Panc1 (cell line): ENCODE results near the gene B3GAT3. TPM values are rescaled to one million over a fixed set of nuclear protein-coding genes. Genes with fewer than 3 reads are reported as not detected.

Source experiments
- ATAC-seq: fragments of 200-7000 bp; cut with Tn5 transposase; 2 replicates; pipeline ENCODE4 v1.9.1; 2020; ENCODE audit warnings: mild to moderate bottlenecking, moderate library complexity
- BruUV-seq: library from RNA; stranded (reverse); fragments of 400-500 nt; replicated peaks from 2 replicates; lab custom pipeline; 2021; lab: Mats Ljungman, UMichigan
- CTCF ChIA-PET: fragments of 300-600 bp; sonication (Branson Sonifier 250); formaldehyde crosslinking; loops from one replicate; lab custom pipeline; 2022; ENCODE audit warnings: antibody characterized with exemption; lab: Charles Lee
- POLR2A ChIA-PET: fragments of 300-600 bp; sonication (Branson Sonifier 250); formaldehyde crosslinking; loops from one replicate; lab custom pipeline; 2022; ENCODE audit warnings: antibody characterized with exemption; lab: Charles Lee
- DNase-seq: peaks from one replicate; pipeline ENCODE4 v3.0.0-alpha.2; 2010; ENCODE audit warnings: low read depth, low spot score
- H3K27ac ChIP-seq: 2 replicates; pipeline ENCODE4 v1.5.1; 2011; ENCODE audit warnings: mild to moderate bottlenecking, low read length, inconsistent platforms
- H3K27me3 ChIP-seq: fragments of 200-500 bp; sonication (Bioruptor generic); 2 replicates; pipeline ENCODE4 v1.6.0; 2014; ENCODE audit warnings: low read length, inconsistent platforms; ENCODE audit not compliant: control insufficient read depth, insufficient read depth
- H3K36me3 ChIP-seq: fragments of 200-500 bp; sonication (Bioruptor generic); 2 replicates; pipeline ENCODE4 v1.5.1; 2014; ENCODE audit warnings: inconsistent platforms, mild to moderate bottlenecking, low read length, moderate library complexity; ENCODE audit not compliant: control insufficient read depth, insufficient read depth
- H3K4me1 ChIP-seq: 2 replicates; pipeline ENCODE4 v1.5.1; 2011; ENCODE audit warnings: inconsistent platforms, mild to moderate bottlenecking, low read length, moderate library complexity; ENCODE audit not compliant: control insufficient read depth, insufficient read depth
- H3K4me3 ChIP-seq, 2 experiments: 2 replicates each; pipeline ENCODE4 v1.5.1; 2011 to 2012; ENCODE audit warnings: low read depth in 2 of 2, low read length in 2 of 2, mild to moderate bottlenecking in 2 of 2, inconsistent platforms in 1 of 2, moderate library complexity in 1 of 2
- H3K9me3 ChIP-seq: fragments of 200-500 bp; sonication (Bioruptor generic); 2 replicates; pipeline ENCODE4 v1.5.1; 2014; ENCODE audit warnings: low read depth, mild to moderate bottlenecking, inconsistent platforms, low read length, moderate library complexity; ENCODE audit not compliant: control insufficient read depth, insufficient read depth
- POLR2AphosphoS5 ChIP-seq: IDR thresholded peaks from 2 replicates; pipeline ENCODE4 v1.6.1; 2012; ENCODE audit warnings: mild to moderate bottlenecking, low read depth, low read length, moderate library complexity
- SIN3A ChIP-seq: IDR thresholded peaks from 2 replicates; pipeline ENCODE4 v1.6.1; 2012; ENCODE audit warnings: low read depth, mild to moderate bottlenecking, low read length, moderate library complexity, borderline replicate concordance; ENCODE audit not compliant: insufficient read depth
- TCF7L2 ChIP-seq: IDR thresholded peaks from 2 replicates; pipeline ENCODE4 v1.6.1; 2011; ENCODE audit warnings: mild to moderate bottlenecking, low read depth, low read length, inconsistent platforms
- in situ Hi-C: cut with HindIII; loops from 2 replicates; pipeline ENCODE4 v1.10.0; 2016; ENCODE audit warnings: low sequenced_read_pairs, low pct_unique_long_range_greater_than_20kb
- intact Hi-C: fragments of 100-400 bp; cut with micrococcal nuclease; formaldehyde crosslinking; loops from one replicate; pipeline ENCODE4 v1.10.0; 2022; ENCODE audit not compliant: unreplicated experiment
- microRNA-seq: library from miRNA; unstranded; fragments of <30 nt; microRNA quantifications from one replicate; pipeline ENCODE4 v1.1.0, GENCODE V29; 2020; ENCODE audit not compliant: unreplicated experiment
- total RNA-seq: library from RNA; stranded (reverse); gene quantifications from one replicate; pipeline ENCODE4 v1.2.1, GENCODE V29; 2021; ENCODE audit not compliant: unreplicated experiment
- TF ChIP-seq, protein P1 (sequence below): fragments of 450-650 bp; IDR thresholded peaks from 2 replicates; pipeline ENCODE4 v1.5.1; 2017; ENCODE audit warnings: mild to moderate bottlenecking
- TF ChIP-seq, protein P2 (sequence below), 2 experiments: IDR thresholded peaks; 2 replicates each; pipeline ENCODE4 v1.6.1; 2011 to 2012; ENCODE audit warnings: low read depth in 2 of 2, control low read depth in 1 of 2, low read length in 1 of 2, mild to moderate bottlenecking in 1 of 2, moderate library complexity in 1 of 2; ENCODE audit not compliant: insufficient read depth in 1 of 2

Gene B3GAT3
- total RNA-seq, 1 experiment from 2014 or later = 68.2 TPM

DNA sequence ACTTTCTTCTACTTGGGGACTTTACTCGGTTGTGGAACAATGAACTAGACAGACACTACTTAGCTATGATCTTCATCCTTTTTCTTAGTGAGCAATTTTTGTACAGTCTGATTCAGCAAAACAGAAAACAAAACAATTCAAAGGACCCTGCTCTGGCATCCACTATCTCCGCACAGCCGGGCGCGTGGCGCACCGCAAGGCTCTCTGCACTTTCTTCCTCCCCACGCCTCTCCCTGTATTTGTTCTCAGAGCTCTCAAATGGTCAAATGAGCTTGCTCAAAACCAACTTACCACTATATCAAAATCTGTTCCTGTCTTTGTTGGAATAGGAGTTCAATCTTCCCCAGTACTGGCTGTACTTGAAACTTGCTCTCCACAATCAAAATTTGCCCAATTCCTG lies 55.5 kb downstream of the B3GAT3 start:
- intact Hi-C loops = no loop called here
- Histone ChIP-seq H3K9me3 (no peaks in the 10 kb centered on the region), H3K4me3 (no peak overlapping the region), H3K36me3 (peaks cover 27% of the 10 kb centered on the region), H3K27ac (peak overlapping the region; percentile 41), H3K4me1 (peaks cover 50% of the 10 kb centered on the region), H3K27me3 (no peaks in the 10 kb centered on the region)
- POLR2A ChIA-PET = interaction anchor here (0.6 kb wide), 1 partner anchor 56 kb away, joined by 3 read pairs; the partner anchor contains the start of gene B3GAT3
- no peak for DNase-seq
- TSS peak; percentile 32 for BruUV-seq
- TF ChIP-seq TCF7L2 = no peak
- TF ChIP-seq SIN3A = no peak
- TF ChIP-seq, protein P1, sequence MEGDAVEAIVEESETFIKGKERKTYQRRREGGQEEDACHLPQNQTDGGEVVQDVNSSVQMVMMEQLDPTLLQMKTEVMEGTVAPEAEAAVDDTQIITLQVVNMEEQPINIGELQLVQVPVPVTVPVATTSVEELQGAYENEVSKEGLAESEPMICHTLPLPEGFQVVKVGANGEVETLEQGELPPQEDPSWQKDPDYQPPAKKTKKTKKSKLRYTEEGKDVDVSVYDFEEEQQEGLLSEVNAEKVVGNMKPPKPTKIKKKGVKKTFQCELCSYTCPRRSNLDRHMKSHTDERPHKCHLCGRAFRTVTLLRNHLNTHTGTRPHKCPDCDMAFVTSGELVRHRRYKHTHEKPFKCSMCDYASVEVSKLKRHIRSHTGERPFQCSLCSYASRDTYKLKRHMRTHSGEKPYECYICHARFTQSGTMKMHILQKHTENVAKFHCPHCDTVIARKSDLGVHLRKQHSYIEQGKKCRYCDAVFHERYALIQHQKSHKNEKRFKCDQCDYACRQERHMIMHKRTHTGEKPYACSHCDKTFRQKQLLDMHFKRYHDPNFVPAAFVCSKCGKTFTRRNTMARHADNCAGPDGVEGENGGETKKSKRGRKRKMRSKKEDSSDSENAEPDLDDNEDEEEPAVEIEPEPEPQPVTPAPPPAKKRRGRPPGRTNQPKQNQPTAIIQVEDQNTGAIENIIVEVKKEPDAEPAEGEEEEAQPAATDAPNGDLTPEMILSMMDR = no peak
- TF ChIP-seq POLR2AphosphoS5 = no peak
- TF ChIP-seq, protein P2, sequence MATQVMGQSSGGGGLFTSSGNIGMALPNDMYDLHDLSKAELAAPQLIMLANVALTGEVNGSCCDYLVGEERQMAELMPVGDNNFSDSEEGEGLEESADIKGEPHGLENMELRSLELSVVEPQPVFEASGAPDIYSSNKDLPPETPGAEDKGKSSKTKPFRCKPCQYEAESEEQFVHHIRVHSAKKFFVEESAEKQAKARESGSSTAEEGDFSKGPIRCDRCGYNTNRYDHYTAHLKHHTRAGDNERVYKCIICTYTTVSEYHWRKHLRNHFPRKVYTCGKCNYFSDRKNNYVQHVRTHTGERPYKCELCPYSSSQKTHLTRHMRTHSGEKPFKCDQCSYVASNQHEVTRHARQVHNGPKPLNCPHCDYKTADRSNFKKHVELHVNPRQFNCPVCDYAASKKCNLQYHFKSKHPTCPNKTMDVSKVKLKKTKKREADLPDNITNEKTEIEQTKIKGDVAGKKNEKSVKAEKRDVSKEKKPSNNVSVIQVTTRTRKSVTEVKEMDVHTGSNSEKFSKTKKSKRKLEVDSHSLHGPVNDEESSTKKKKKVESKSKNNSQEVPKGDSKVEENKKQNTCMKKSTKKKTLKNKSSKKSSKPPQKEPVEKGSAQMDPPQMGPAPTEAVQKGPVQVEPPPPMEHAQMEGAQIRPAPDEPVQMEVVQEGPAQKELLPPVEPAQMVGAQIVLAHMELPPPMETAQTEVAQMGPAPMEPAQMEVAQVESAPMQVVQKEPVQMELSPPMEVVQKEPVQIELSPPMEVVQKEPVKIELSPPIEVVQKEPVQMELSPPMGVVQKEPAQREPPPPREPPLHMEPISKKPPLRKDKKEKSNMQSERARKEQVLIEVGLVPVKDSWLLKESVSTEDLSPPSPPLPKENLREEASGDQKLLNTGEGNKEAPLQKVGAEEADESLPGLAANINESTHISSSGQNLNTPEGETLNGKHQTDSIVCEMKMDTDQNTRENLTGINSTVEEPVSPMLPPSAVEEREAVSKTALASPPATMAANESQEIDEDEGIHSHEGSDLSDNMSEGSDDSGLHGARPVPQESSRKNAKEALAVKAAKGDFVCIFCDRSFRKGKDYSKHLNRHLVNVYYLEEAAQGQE (IDR thresholded peaks at IDR 0.05; ENCODE audit: insufficient read depth in 1 of 2, low read depth in 2 of 2, low read length in 1 of 2) = no peak
- no peak for ATAC-seq
- in situ Hi-C loops = no loop called here
- CTCF ChIA-PET = no interaction called here

Small RNA genes lying within 50 kb of the gene (microRNA-seq; reads per million reads assigned to microRNA genes)
- 1.3 reads per million for gene MIR6747

Other genes with a start within 250 kb of the B3GAT3 start
- gene SCGB1A1, start 203.0 kb downstream of the B3GAT3 start, total RNA-seq = 1.1 TPM
- gene AHNAK, start 75.2 kb downstream of the B3GAT3 start, total RNA-seq = 844 TPM
- 1,119 TPM for gene EEF1G, start 48.1 kb downstream of the B3GAT3 start, total RNA-seq
- gene TUT1, start 30.5 kb downstream of the B3GAT3 start, total RNA-seq = 19.9 TPM
- gene MTA2, start 20.1 kb downstream of the B3GAT3 start, total RNA-seq = 163 TPM
- 88.8 TPM for gene EML3, start 9.2 kb downstream of the B3GAT3 start, total RNA-seq
- gene ROM1, start 8.7 kb downstream of the B3GAT3 start, total RNA-seq = 2.7 TPM
- 415 TPM for gene GANAB, start 24.6 kb upstream of the B3GAT3 start, total RNA-seq
- 22.0 TPM for gene INTS5, start 31.3 kb upstream of the B3GAT3 start, total RNA-seq
- gene C11orf98, start 43.2 kb upstream of the B3GAT3 start, total RNA-seq = 96.7 TPM
- 36.9 TPM for gene CSKMT, start 43.3 kb upstream of the B3GAT3 start, total RNA-seq
- gene UQCC3, start 49.7 kb upstream of the B3GAT3 start, total RNA-seq = 7.4 TPM
- 15.5 TPM for gene LBHD1, start 50.3 kb upstream of the B3GAT3 start, total RNA-seq
- 105 TPM for gene UBXN1, start 57.1 kb upstream of the B3GAT3 start, total RNA-seq
- gene LRRN4CL, start 67.5 kb upstream of the B3GAT3 start, total RNA-seq = 0.13 TPM
- 82.1 TPM for gene BSCL2, start 85.4 kb upstream of the B3GAT3 start, total RNA-seq
- gene GNG3, start 85.7 kb upstream of the B3GAT3 start, total RNA-seq = not detected
- gene HNRNPUL2, start 105.5 kb upstream of the B3GAT3 start, total RNA-seq = 47.3 TPM
- 39.4 TPM for gene TTC9C, start 106.5 kb upstream of the B3GAT3 start, total RNA-seq
- gene ZBTB3, start 132.2 kb upstream of the B3GAT3 start, total RNA-seq = 12.9 TPM
- 114 TPM for gene POLR2G, start 139.6 kb upstream of the B3GAT3 start, total RNA-seq
- gene TAF6L, start 149.4 kb upstream of the B3GAT3 start, total RNA-seq = 32.6 TPM
- 50.9 TPM for gene TMEM179B, start 165.4 kb upstream of the B3GAT3 start, total RNA-seq
- gene TMEM223, start 170.0 kb upstream of the B3GAT3 start, total RNA-seq = 20.1 TPM
- gene NXF1, start 183.5 kb upstream of the B3GAT3 start, total RNA-seq = 56.7 TPM
- gene STX5, start 210.1 kb upstream of the B3GAT3 start, total RNA-seq = 31.4 TPM
- not detected for gene TEX54, start 210.9 kb upstream of the B3GAT3 start, total RNA-seq
- gene WDR74, start 217.6 kb upstream of the B3GAT3 start, total RNA-seq = 62.9 TPM